SK-N-SH (cell line): ENCODE measurements around the gene IRF1. TPM values are rescaled to one million over a fixed set of nuclear protein-coding genes. Genes with fewer than 3 reads are reported as not detected.

Experiments used
- CTCF ChIA-PET: fragments of 300-600, 350-600 bp; formaldehyde crosslinking; extraction: SDS; loops from one replicate; lab custom pipeline; 2021; lab: Yijun Ruan, JAX
- POLR2A ChIA-PET: fragments of 350-600 bp; sonication (Branson Sonifier 250); formaldehyde crosslinking; extraction: SDS; loops from one replicate; lab custom pipeline; 2020; ENCODE audit warnings: antibody characterized with exemption, inconsistent platforms; lab: Yijun Ruan, JAX
- DNase-seq: peaks from one replicate; pipeline ENCODE4 v3.0.0; 2012
- H2AFZ ChIP-seq: fragments of 200-600 bp; sonication (generic); 2 replicates; pipeline ENCODE4 v1.8.1; 2016; ENCODE audit warnings: antibody characterized with exemption, mild to moderate bottlenecking, low read depth
- H3F3A ChIP-seq: fragments of 200-600 bp; sonication (generic); replicated peaks from 2 replicates; pipeline ENCODE3; 2016; ENCODE audit warnings: antibody characterized with exemption, mild to moderate bottlenecking; ENCODE audit not compliant: insufficient read depth
- H3K27ac ChIP-seq, 2 experiments: fragments of 200-500 bp in 1 of 2; fragments of 200-600 bp in 1 of 2; sonication (Bioruptor generic) in 1 of 2; sonication (generic), shearing (Covaris generic) in 1 of 2; 2 replicates each; pipeline versions ENCODE4 v1.5.1 to v1.6.1; 2014 to 2016; ENCODE audit warnings: low read depth in 2 of 2, inconsistent platforms in 1 of 2, low read length in 1 of 2, mild to moderate bottlenecking in 1 of 2, mixed read lengths in 1 of 2
- H3K27me3 ChIP-seq: fragments of 200-600 bp; sonication (generic), shearing (Covaris generic); 2 replicates; pipeline ENCODE4 v1.6.1; 2016; ENCODE audit warnings: mixed run types; ENCODE audit not compliant: insufficient read depth
- H3K36me3 ChIP-seq, 2 experiments: fragments of 200-500 bp in 1 of 2; fragments of 200-600 bp in 1 of 2; sonication (Bioruptor generic) in 1 of 2; sonication (generic) in 1 of 2; replicated peaks in 1 of 2; 2 replicates each; pipeline versions ENCODE3 to v1.5.1; 2014 to 2016; ENCODE audit warnings: low read length in 1 of 2, mild to moderate bottlenecking in 1 of 2; ENCODE audit not compliant: insufficient read depth in 2 of 2, control insufficient read depth in 1 of 2
- H3K4me1 ChIP-seq, 2 experiments: fragments of 200-500 bp in 1 of 2; fragments of 200-600 bp in 1 of 2; sonication (Bioruptor generic) in 1 of 2; sonication (generic), shearing (Covaris generic) in 1 of 2; 2 replicates each; pipeline versions ENCODE4 v1.5.1 to v1.6.1; 2014 to 2016; ENCODE audit warnings: low read depth in 1 of 2, low read length in 1 of 2, mixed run types in 1 of 2; ENCODE audit not compliant: insufficient read depth in 2 of 2, control insufficient read depth in 1 of 2
- H3K4me2 ChIP-seq: fragments of 200-600 bp; sonication (generic), shearing (Covaris generic); 2 replicates; pipeline ENCODE4 v1.6.1; 2017; ENCODE audit warnings: mixed run types
- H3K4me3 ChIP-seq, 2 experiments: fragments of 200-500 bp in 1 of 2; fragments of 200-600 bp in 1 of 2; sonication (Bioruptor generic) in 1 of 2; sonication (generic), shearing (Covaris generic) in 1 of 2; 2 replicates each; pipeline versions ENCODE4 v1.5.1 to v1.8.1; 2014 to 2016; ENCODE audit warnings: low read depth in 2 of 2, inconsistent platforms in 1 of 2, low read length in 1 of 2, mild to moderate bottlenecking in 1 of 2, mixed read lengths in 1 of 2, moderate library complexity in 1 of 2
- H3K79me2 ChIP-seq: fragments of 200-600 bp; sonication (generic); 2 replicates; pipeline ENCODE4 v1.8.1; 2017; ENCODE audit warnings: mild to moderate bottlenecking; ENCODE audit not compliant: insufficient read depth
- H3K9ac ChIP-seq: fragments of 200-600 bp; sonication (generic); 2 replicates; pipeline ENCODE4 v1.6.1; 2017; ENCODE audit warnings: mixed run types
- H3K9me2 ChIP-seq: fragments of 200-600 bp; sonication (generic); 2 replicates; pipeline ENCODE4 v1.6.1; 2017; ENCODE audit warnings: mixed run types
- H3K9me3 ChIP-seq: fragments of 200-600 bp; sonication (generic); 2 replicates; pipeline ENCODE4 v1.6.1; 2017; ENCODE audit warnings: mixed run types, mild to moderate bottlenecking, moderate library complexity
- H4K20me1 ChIP-seq: fragments of 200-600 bp; sonication (generic); 2 replicates; pipeline ENCODE4 v1.6.1; 2017; ENCODE audit warnings: mild to moderate bottlenecking, mixed run types; ENCODE audit not compliant: insufficient read depth
- CHD2 ChIP-seq: fragments of 150-350 bp; IDR thresholded peaks from 2 replicates; pipeline ENCODE4 v1.6.1; 2018; ENCODE audit warnings: low read length; ENCODE audit not compliant: partially characterized antibody
- EP300 ChIP-seq, 2 experiments: IDR thresholded peaks; 2 replicates each; pipeline versions ENCODE4 v1.4.0 to v1.6.1; 2012; ENCODE audit warnings: borderline replicate concordance in 1 of 2, low read depth in 1 of 2, low read length in 1 of 2
- FOXJ3 ChIP-seq: sonication (generic); formaldehyde crosslinking; IDR thresholded peaks from 2 replicates; pipeline ENCODE4 v1.5.1; 2020; ENCODE audit warnings: mild to moderate bottlenecking, missing genetic modification reagents
- FOXM1 ChIP-seq: IDR thresholded peaks from 2 replicates; pipeline ENCODE4 v1.4.0; 2012; ENCODE audit warnings: low read depth, mild to moderate bottlenecking
- GATA2 ChIP-seq: sonication (generic); formaldehyde crosslinking; IDR thresholded peaks from 2 replicates; pipeline ENCODE4 v1.5.0; 2020; ENCODE audit warnings: mild to moderate bottlenecking, missing genetic modification reagents
- IRF3 ChIP-seq: fragments of 150-350 bp; IDR thresholded peaks from 2 replicates; pipeline ENCODE4 v1.6.1; 2016; ENCODE audit warnings: mild to moderate bottlenecking, low read depth, low read length
- JUND ChIP-seq: IDR thresholded peaks from 2 replicates; pipeline ENCODE4 v1.4.0; 2012
- MAX ChIP-seq: IDR thresholded peaks from 2 replicates; pipeline ENCODE4 v1.4.0; 2012; ENCODE audit warnings: low read depth
- MEF2A ChIP-seq: IDR thresholded peaks from 2 replicates; pipeline ENCODE4 v1.4.0; 2012; ENCODE audit warnings: low read depth, borderline replicate concordance
- NFIC ChIP-seq: IDR thresholded peaks from 2 replicates; pipeline ENCODE4 v1.4.0; 2012; ENCODE audit warnings: borderline replicate concordance
- PBX3 ChIP-seq: IDR thresholded peaks from 2 replicates; pipeline ENCODE4; 2012
- POLR2AphosphoS5 ChIP-seq: IDR thresholded peaks from 2 replicates; pipeline ENCODE4 v1.6.1; 2012; ENCODE audit warnings: low read depth, low read length
- RAD21 ChIP-seq: IDR thresholded peaks from 2 replicates; pipeline ENCODE4 v1.6.1; 2012; ENCODE audit warnings: mild to moderate bottlenecking, low read length
- RCOR1 ChIP-seq: fragments of 150-350 bp; IDR thresholded peaks from 2 replicates; pipeline ENCODE4 v1.6.1; 2017; ENCODE audit warnings: antibody characterized with exemption, low read length
- SMC3 ChIP-seq: IDR thresholded peaks from 2 replicates; pipeline ENCODE4 v1.6.1; 2012; ENCODE audit warnings: low read depth, low read length, improper control_type of control experiment
- TAF1 ChIP-seq: IDR thresholded peaks from 2 replicates; pipeline ENCODE4 v1.6.1; 2012; ENCODE audit warnings: low read depth, mild to moderate bottlenecking, low read length, moderate library complexity, borderline replicate concordance
- TEAD4 ChIP-seq: IDR thresholded peaks from 2 replicates; pipeline ENCODE4 v1.4.0; 2012; ENCODE audit warnings: mild to moderate bottlenecking, borderline replicate concordance; ENCODE audit not compliant: insufficient read depth
- YY1 ChIP-seq: IDR thresholded peaks from 2 replicates; pipeline ENCODE4 v1.4.0; 2012; ENCODE audit warnings: low read depth, mild to moderate bottlenecking
- ZBTB33 ChIP-seq: IDR thresholded peaks from 2 replicates; pipeline ENCODE4 v1.4.0; 2012; ENCODE audit warnings: low read depth, borderline replicate concordance
- WGBS: methylation state at CpG from one replicate; pipeline ENCODE4 v1.1.6; 2017; ENCODE audit warnings: low lambda C conversion rate; 5-methylcytosine and 5-hydroxymethylcytosine counted together
- polyA plus RNA-seq, 3 experiments: library from polyadenylated mRNA; depleted of rRNA; stranded (reverse); fragments of >200 nt; gene quantifications; 2 replicates each; pipeline ENCODE4 v1.2.3, GENCODE V29; 2012

Gene IRF1
- polyA plus RNA-seq, 1 of the 3 experiments (the other 2 are of a cell fraction): 15.2 TPM

- POLR2A ChIA-PET: interaction anchor here (0.6 to 1.9 kb wide), 2 partner anchors 19 to 192 kb away, joined by 3 to 4 read pairs; partner anchors contain the start of gene IRF1
- WGBS: 100% methylated on average over 2 of the region's 2 CpGs
Observed at GRCh38 chr5:132471151-132471907, 19.2 kb downstream of the IRF1 start.

GRCh38 chr5:132470596-132470995 is 20.0 kb downstream of the IRF1 start:
- WGBS: 91% methylated on average over 1 of the region's 1 CpG
- Histone ChIP-seq H3K4me2 (no peak overlapping the region), H3K4me3 (no peak overlapping the region), H4K20me1 (no peaks in the 10 kb centered on the region), H3K9ac (no peak overlapping the region), H3K9me2 (no peaks in the 10 kb centered on the region), H3K36me3 (no peaks in the 10 kb centered on the region), H3K27me3 (no peaks in the 10 kb centered on the region), H3K9me3 (no peaks in the 10 kb centered on the region), H3K4me1 (peaks cover 0 to 38% of the 10 kb centered on the region in 2 experiments; a peak in 2 of 4 replicates), H3F3A (no peaks in the 10 kb centered on the region), H3K79me2 (no peaks in the 10 kb centered on the region), H2AFZ (no peak overlapping the region), H3K27ac (no peak overlapping the region; a peak in 1 of 4 replicates)
- no peak for DNase-seq
- POLR2A ChIA-PET: interaction anchor here (1.9 kb wide), 2 partner anchors 20 to 25 kb away, joined by 4 read pairs; partner anchors contain the start of gene IRF1
- CTCF ChIA-PET: interaction anchor here (0.9 to 1.7 kb wide), 4 partner anchors 17 to 60 kb away, joined by 3 to 7 read pairs (median 5); partner anchors contain the start of gene IRF1
- TF ChIP-seq POLR2AphosphoS5 (no peak), IRF3 (no peak), GATA2 (no peak), ZBTB33 (no peak), TEAD4 (no peak), EP300 (IDR thresholded peaks at IDR 0.05; ENCODE audit: borderline replicate concordance in 1 of 2, low read depth in 1 of 2, low read length in 1 of 2) (no peak), FOXM1 (no peak), NFIC (no peak), CHD2 (no peak), SMC3 (no peak), MAX (no peak), RAD21 (no peak), PBX3 (no peak), YY1 (no peak), FOXJ3 (CRISPR knock-in tag) (no peak), TAF1 (no peak)

More at GRCh38 chr5:132471151-132471907, 19.2 kb downstream of the IRF1 start:
- H3K9me2 ChIP-seq: no peaks in the 10 kb centered on the region
- no peaks in the 10 kb centered on the region for H4K20me1 ChIP-seq
- H3K4me2 ChIP-seq: no peak overlapping the region
- DNase-seq: no peak
- no peaks in the 10 kb centered on the region for H3K27me3 ChIP-seq
- no peak overlapping the region for H3K27ac ChIP-seq
- H2AFZ ChIP-seq: no peak overlapping the region
- no peaks in the 10 kb centered on the region for H3K36me3 ChIP-seq
- peaks cover 0 to 43% of the 10 kb centered on the region in 2 experiments; a peak in 2 of 4 replicates for H3K4me1 ChIP-seq
- H3K9ac ChIP-seq: no peak overlapping the region
- H3F3A ChIP-seq: no peaks in the 10 kb centered on the region
- CTCF ChIA-PET: interaction anchor here (0.8 to 1.7 kb wide), 5 partner anchors 16 to 61 kb away, joined by 3 to 7 read pairs (median 3); no protein-coding TSS in a partner anchor
- H3K4me3 ChIP-seq: no peak overlapping the region
- no peaks in the 10 kb centered on the region for H3K79me2 ChIP-seq
- TF ChIP-seq EP300 (IDR thresholded peaks at IDR 0.05; ENCODE audit: borderline replicate concordance in 1 of 2, low read depth in 1 of 2, low read length in 1 of 2) (no peak), PBX3 (no peak), TAF1 (no peak), MEF2A (no peak), RCOR1 (no peak), JUND (no peak)
- H3K9me3 ChIP-seq: no peaks in the 10 kb centered on the region
